K562 (cell line): Measurements from ENCODE around the gene MIEN1. TPM values are rescaled to one million over a fixed set of nuclear protein-coding genes. Genes with fewer than 3 reads are reported as not detected.
A peak's percentile ranks its signal among the peaks of the same experiment; 100 is the strongest.

Experiments used
- ATAC-seq: fragments of 200-7000 bp; cut with Tn5 transposase; 3 replicates; pipeline ENCODE4 v1.9.1; 2020; ENCODE audit warnings: moderate library complexity
- BruUV-seq: library from RNA; stranded (reverse); fragments of 400-500 nt; replicated peaks from 2 replicates; lab custom pipeline; 2021; lab: Mats Ljungman, UMichigan
- CTCF ChIA-PET: fragments of 300-600 bp; formaldehyde crosslinking; extraction: SDS; loops from one replicate; lab custom pipeline; 2021; ENCODE audit warnings: low intra/inter-chr PET ratio; lab: Yijun Ruan, JAX
- POLR2A ChIA-PET: fragments of 300-600, 350-650 bp; sonication (Branson Sonifier 250); formaldehyde crosslinking; extraction: SDS; loops from one replicate; lab custom pipeline; 2021; ENCODE audit warnings: antibody characterized with exemption, inconsistent platforms; lab: Yijun Ruan, JAX
- DNase-seq, 4 experiments: peaks; one replicate each; pipeline versions ENCODE4 v3.0.0 to v3.0.0-alpha.2; 2011 to 2018; ENCODE audit warnings: low spot score in 3 of 4, mixed read lengths in 3 of 4; ENCODE audit errors: extremely low read depth in 1 of 4
- FAIRE-seq: peaks from 2 replicates; lab custom pipeline; 2011; peaks lifted over from hg19 to GRCh38; lab: Jason Lieb, UNC
- H2AFZ ChIP-seq: 2 replicates; pipeline ENCODE4 v1.6.0; 2011; ENCODE audit warnings: low read depth, low read length, control low read depth, inconsistent platforms
- H3K27ac ChIP-seq: fragments of 200-600 bp; 3 replicates; pipeline ENCODE4 v1.8.0; 2011; ENCODE audit warnings: low read depth, mild to moderate bottlenecking, control low read depth, inconsistent platforms, low read length, moderate library complexity, mixed read lengths; ENCODE audit errors: extremely low read depth
- H3K27me3 ChIP-seq, 2 experiments: fragments of 300-600 bp in 1 of 2; 2 replicates in 1 of 2; 3 replicates in 1 of 2; pipeline versions ENCODE4 v1.6.0 to v1.8.0; 2011; ENCODE audit warnings: inconsistent platforms in 2 of 2, low read length in 2 of 2, mild to moderate bottlenecking in 1 of 2, mixed read lengths in 1 of 2, moderate library complexity in 1 of 2; ENCODE audit not compliant: control insufficient read depth in 2 of 2, insufficient read depth in 2 of 2
- H3K36me3 ChIP-seq: fragments of 300-600 bp; 3 replicates; pipeline ENCODE4 v1.8.0; 2011; ENCODE audit warnings: mild to moderate bottlenecking, low read length, inconsistent platforms; ENCODE audit not compliant: control insufficient read depth, insufficient read depth
- H3K4me1 ChIP-seq, 2 experiments: fragments of 200-600 bp in 1 of 2; replicated peaks in 1 of 2; 2 replicates in 1 of 2; 3 replicates in 1 of 2; pipeline versions ENCODE4 v1.5.1 to v1.8.0; 2011; ENCODE audit warnings: inconsistent platforms in 2 of 2, low read length in 2 of 2, mild to moderate bottlenecking in 1 of 2, mixed read lengths in 1 of 2, moderate library complexity in 1 of 2; ENCODE audit not compliant: control insufficient read depth in 2 of 2, insufficient read depth in 2 of 2
- H3K4me2 ChIP-seq: 2 replicates; pipeline ENCODE4 v1.6.1; 2011; ENCODE audit warnings: low read length, control low read depth, inconsistent platforms, mixed read lengths; ENCODE audit not compliant: insufficient read depth
- H3K4me3 ChIP-seq: fragments of 200-600 bp; sonication (generic), shearing (Covaris generic); 2 replicates; pipeline ENCODE4 v1.5.1; 2016; ENCODE audit warnings: control low read depth, inconsistent platforms
- H3K79me2 ChIP-seq: fragments of 200-600 bp; 3 replicates; pipeline ENCODE4 v1.8.0; 2011; ENCODE audit warnings: low read length, inconsistent platforms; ENCODE audit not compliant: control insufficient read depth, insufficient read depth
- H3K9ac ChIP-seq, 2 experiments: 2 replicates each; pipeline versions ENCODE4 v1.6.0 to v1.6.1; 2011; ENCODE audit warnings: low read depth in 2 of 2, low read length in 2 of 2, control low read depth in 1 of 2, inconsistent platforms in 1 of 2, mild to moderate bottlenecking in 1 of 2, mixed read lengths in 1 of 2; ENCODE audit not compliant: insufficient read depth in 1 of 2
- H3K9me1 ChIP-seq: one replicate; pipeline ENCODE4 v1.6.0; 2011; ENCODE audit warnings: inconsistent platforms, mild to moderate bottlenecking, low read length, moderate library complexity; ENCODE audit not compliant: control insufficient read depth, insufficient read depth
- H3K9me3 ChIP-seq: replicated peaks from 2 replicates; pipeline ENCODE4 v1.5.1; 2011; ENCODE audit warnings: low read depth, low read length, inconsistent platforms; ENCODE audit not compliant: control insufficient read depth, insufficient read depth
- H4K20me1 ChIP-seq: replicated peaks from 2 replicates; pipeline ENCODE4 v1.6.1; 2011; ENCODE audit warnings: low read length, inconsistent platforms, mixed read lengths; ENCODE audit not compliant: control insufficient read depth, insufficient read depth
- ESRRB ChIP-seq: fragments of 250-450 bp; sonication (Bioruptor Pico); IDR thresholded peaks from 2 replicates; pipeline ENCODE4 v1.5.0; 2020; ENCODE audit warnings: mild to moderate bottlenecking, moderate library complexity, borderline replicate concordance
- NRF1 ChIP-seq, 2 experiments: fragments of 450-650 bp; IDR thresholded peaks in 1 of 2; conservative IDR thresholded peaks in 1 of 2; 2 replicates each; pipeline ENCODE4 v1.6.1; 2014; ENCODE audit warnings: mild to moderate bottlenecking in 2 of 2
- WGBS: fragments of 100-300 bp; shearing (Covaris generic); methylation state at CpG from one replicate; pipeline ENCODE4 v1.1.6; 2016; ENCODE audit warnings: low coverage, mixed read lengths; ENCODE audit not compliant: insufficient coverage; ENCODE audit errors: missing lambda C conversion rate; 5-methylcytosine and 5-hydroxymethylcytosine counted together
- in situ Hi-C: fragments of 300-500 bp; cut with MboI; formaldehyde crosslinking; loops from 4 replicates; pipeline ENCODE4 v1.15.0; 2018; ENCODE audit warnings: inconsistent platforms, mixed read lengths
- intact Hi-C: fragments of 100-400 bp; cut with micrococcal nuclease; formaldehyde crosslinking; loops from 2 replicates; pipeline ENCODE4 v1.14.2; 2022
- polyA plus RNA-seq, 8 experiments: library from polyadenylated mRNA; depleted of rRNA in 4 of 8; stranded (reverse) in 5 of 8; unstranded in 3 of 8; fragments of >200 nt; fragmentation: Nextera tagmentation in 2 of 8; fragmentation: Illumina TruSeq in 1 of 8; extraction: Ambion mirVana in 2 of 8; extraction: Trizol in 1 of 8; gene quantifications; 2 replicates each; pipeline versions ENCODE4 v1.2.1 to v1.2.3, GENCODE V29; 2011 to 2014; ENCODE audit warnings: inconsistent platforms in 1 of 8, missing spikeins in 1 of 8
- total RNA-seq, 7 experiments: library from RNA; depleted of rRNA in 6 of 7; stranded (reverse); fragments of >200 nt in 6 of 7; fragmentation: Illumina TruSeq in 2 of 7; extraction: Trizol in 2 of 7; gene quantifications; 2 replicates each; pipeline versions ENCODE4 v1.2.1 to v1.2.3, GENCODE V29; 2011 to 2021; ENCODE audit warnings: low replicate concordance in 1 of 7
- TF ChIP-seq, protein P1 (sequence below), 3 experiments: IDR thresholded peaks in 2 of 3; conservative IDR thresholded peaks in 1 of 3; 2 replicates each; pipeline ENCODE4 v1.5.1; 2011 to 2012; ENCODE audit warnings: low read length in 3 of 3, mild to moderate bottlenecking in 3 of 3, control low read depth in 2 of 3, improper control_type of control experiment in 1 of 3, inconsistent platforms in 1 of 3, low read depth in 1 of 3, mixed read lengths in 1 of 3, moderate library complexity in 1 of 3; ENCODE audit not compliant: insufficient read depth in 2 of 3

Gene MIEN1
- total and polyA plus RNA-seq, 9 of the 15 experiments (the other 6 are each of a cell fraction or from before 2014, with no cell fraction given), result 61.3 to 142 (median 78.9) TPM

DNA sequence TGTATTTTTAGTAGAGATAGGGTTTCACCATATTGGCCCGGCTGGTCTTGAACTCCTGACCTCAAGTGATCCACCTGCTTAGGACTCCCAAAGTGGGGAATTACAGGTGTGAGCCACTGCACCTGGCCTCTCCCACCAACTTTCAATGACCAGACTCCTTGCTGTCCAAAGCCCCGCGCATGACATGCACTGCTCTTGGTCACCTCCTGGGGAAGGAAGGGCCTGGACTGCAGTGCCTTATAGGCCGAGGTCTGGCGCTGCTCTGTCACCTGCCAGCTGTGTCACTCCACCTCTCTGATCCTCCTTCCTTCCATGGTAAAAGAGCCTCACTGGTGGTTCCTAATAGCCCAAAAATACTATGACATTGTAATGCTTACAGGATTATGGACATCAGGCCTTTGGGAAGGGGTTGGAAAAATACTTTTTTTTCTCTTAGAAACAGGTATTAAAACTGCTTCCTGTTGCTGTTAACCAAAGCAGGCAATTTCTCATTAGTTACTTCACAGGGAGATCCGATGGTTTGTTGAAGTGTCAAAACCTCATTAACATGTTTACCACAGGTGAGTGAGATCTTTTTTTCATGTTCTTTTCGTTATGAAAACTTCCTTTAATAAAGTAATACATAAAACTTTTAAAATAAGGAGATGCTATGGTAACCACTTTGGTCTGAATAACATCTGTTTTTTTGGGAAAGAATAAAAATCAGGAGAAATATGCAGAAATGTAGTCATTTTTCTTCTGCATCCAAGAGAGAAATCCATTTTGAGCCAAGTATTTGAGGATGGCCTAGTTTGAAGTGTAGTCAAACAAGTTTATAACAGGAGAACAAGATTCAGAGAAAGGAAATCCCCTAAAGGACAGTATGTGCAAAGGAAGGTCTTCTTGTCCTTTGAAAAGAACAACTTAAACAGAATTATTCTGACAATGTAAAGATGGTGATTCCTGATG lies 42.9 kb upstream of the MIEN1 start:
- no peak overlapping the region for H2AFZ ChIP-seq
- H3K4me2 ChIP-seq, result no peak overlapping the region
- POLR2A ChIA-PET, result interaction anchor here (0.6 to 1.2 kb wide), 3 partner anchors 17 to 392 kb away, joined by 3 read pairs; no protein-coding TSS in a partner anchor
- H3K79me2 ChIP-seq, result no peaks in the 10 kb centered on the region
- FAIRE-seq (no peak), ATAC-seq (peak; percentile 67), DNase-seq (no peak)
- H3K9ac ChIP-seq, result no peak overlapping the region
- H4K20me1 ChIP-seq, result no peaks in the 10 kb centered on the region
- no peaks in the 10 kb centered on the region for H3K36me3 ChIP-seq
- H3K9me1 ChIP-seq, result no peaks in the 10 kb centered on the region
- CTCF ChIA-PET, result no interaction called here
- no peak overlapping the region for H3K27ac ChIP-seq
- no peak overlapping the region for H3K4me3 ChIP-seq
- in situ Hi-C loops, result no loop called here
- intact Hi-C loops, result no loop called here
- peaks cover 20 to 30% of the 10 kb centered on the region in 2 experiments for H3K27me3 ChIP-seq
- no TSS peak for BruUV-seq
- TF ChIP-seq ESRRB (CRISPR knock-in tag) (no peak), NRF1 (conservative IDR thresholded peaks at IDR 0.05 in 1 of 2, IDR thresholded peaks at IDR 0.05 in 1 of 2) (peak; percentile 25 to 47; a peak in 1 of 4 replicates)
- TF ChIP-seq, protein P1, sequence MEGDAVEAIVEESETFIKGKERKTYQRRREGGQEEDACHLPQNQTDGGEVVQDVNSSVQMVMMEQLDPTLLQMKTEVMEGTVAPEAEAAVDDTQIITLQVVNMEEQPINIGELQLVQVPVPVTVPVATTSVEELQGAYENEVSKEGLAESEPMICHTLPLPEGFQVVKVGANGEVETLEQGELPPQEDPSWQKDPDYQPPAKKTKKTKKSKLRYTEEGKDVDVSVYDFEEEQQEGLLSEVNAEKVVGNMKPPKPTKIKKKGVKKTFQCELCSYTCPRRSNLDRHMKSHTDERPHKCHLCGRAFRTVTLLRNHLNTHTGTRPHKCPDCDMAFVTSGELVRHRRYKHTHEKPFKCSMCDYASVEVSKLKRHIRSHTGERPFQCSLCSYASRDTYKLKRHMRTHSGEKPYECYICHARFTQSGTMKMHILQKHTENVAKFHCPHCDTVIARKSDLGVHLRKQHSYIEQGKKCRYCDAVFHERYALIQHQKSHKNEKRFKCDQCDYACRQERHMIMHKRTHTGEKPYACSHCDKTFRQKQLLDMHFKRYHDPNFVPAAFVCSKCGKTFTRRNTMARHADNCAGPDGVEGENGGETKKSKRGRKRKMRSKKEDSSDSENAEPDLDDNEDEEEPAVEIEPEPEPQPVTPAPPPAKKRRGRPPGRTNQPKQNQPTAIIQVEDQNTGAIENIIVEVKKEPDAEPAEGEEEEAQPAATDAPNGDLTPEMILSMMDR (IDR thresholded peaks at IDR 0.05 in 2 of 3, conservative IDR thresholded peaks at IDR 0.05 in 1 of 3; ENCODE audit: insufficient read depth in 2 of 3, low read depth in 1 of 3, low read length in 3 of 3), result peak in 1 of 3 experiments; percentile 15; a peak in 1 of 6 replicates
- WGBS, result 14% methylated on average over 7 of the region's 7 CpGs
- no peaks in the 10 kb centered on the region for H3K4me1 ChIP-seq
- H3K9me3 ChIP-seq, result no peaks in the 10 kb centered on the region
